GM21825 (cell line): ENCODE data around the gene OR6C76.
"Not testable (repeated sequence)": the region's sequence is repeated elsewhere in the genome, so short reads cannot be mapped to it uniquely, and the experiment has no call there.

Source experiments
- ATAC-seq: cut with Tn5 transposase; IDR thresholded peaks from one replicate; pipeline ENCODE4 v1.9.1; 2021; ENCODE audit warnings: mild to moderate bottlenecking, moderate library complexity; ENCODE audit not compliant: unreplicated experiment

The OR6C76 gene

DNA sequence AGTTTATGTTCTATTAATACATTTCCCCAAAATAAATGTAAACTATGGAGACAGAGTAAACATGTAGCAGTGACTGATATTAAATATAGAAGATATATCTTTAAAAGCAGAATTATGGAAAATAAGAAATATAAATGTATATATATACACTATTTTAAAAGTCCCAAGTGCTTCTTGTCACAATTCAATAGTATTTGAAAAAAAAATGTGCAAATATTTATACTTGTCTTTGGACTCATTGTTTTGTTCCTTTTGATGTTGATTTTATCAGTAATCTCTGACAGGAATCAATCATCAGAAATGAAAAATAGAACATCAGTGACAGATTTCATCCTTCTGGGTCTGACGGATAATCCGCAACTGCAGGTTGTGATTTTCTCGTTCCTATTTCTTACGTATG is at the start of gene OR6C76:
TSS of gene OR6C76 (plus strand) at position 301 of the 400 bp plus-strand sequence. CDS start at position 301, 0 bp downstream.
- ATAC-seq: no peak

DNA sequence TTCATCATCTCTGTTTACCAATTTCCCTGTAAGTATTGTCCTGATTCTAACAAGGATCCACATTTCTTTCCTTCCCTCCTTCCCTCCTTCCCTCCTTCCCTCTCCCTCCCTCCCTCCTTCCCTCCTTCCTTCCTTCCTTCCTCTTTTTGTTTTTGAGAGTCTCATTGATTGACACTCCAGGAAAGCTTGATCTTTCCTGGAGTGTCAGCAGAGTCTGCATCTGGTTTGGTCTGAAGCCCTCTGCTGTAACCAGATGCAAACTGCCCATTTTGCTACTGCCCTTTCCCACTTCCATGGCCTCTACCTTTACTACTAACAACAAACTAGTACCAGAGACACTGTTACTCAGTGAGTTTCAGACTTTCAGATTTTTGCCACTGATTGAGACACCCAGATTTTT is 40.2 kb upstream of the OR6C76 start:
- no peak for ATAC-seq

DNA sequence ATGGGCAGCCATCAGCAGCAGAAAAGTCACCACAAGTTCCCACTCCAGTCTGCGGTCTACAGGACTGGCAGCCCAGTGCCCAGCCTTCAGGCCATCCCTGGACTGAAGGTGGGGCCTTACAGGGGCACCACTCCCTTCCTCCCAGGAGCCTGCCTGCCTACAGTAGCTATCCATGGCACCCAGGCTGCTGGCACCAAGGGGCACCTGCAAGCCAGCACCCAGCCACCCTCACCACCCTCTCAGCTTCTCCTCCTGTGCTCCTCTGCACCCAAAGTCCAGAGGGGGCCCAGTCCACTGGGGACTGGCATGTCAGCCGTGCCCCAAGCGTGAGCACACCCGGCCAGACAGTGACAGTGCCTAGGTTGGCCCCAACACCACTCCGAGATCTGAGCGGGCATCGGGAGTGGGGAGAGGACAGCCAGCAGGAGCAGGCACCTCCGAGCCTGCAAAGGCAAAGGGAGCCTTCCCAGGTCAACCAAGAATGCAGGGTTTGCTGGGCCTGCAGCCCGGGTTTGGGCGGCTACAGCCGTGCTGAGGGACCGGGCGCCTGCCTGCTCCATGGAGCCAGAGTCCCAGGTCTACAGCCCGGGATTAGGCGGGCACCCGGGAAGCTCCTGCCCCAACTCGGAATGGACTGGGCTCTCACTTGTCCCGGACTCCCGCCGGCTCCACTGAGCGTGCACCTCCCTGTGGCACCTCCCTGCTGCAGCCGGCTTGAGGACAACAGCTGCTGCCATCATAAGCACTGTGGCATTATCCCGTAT is 33.8 kb upstream of the OR6C76 start:
- no peak for ATAC-seq

DNA sequence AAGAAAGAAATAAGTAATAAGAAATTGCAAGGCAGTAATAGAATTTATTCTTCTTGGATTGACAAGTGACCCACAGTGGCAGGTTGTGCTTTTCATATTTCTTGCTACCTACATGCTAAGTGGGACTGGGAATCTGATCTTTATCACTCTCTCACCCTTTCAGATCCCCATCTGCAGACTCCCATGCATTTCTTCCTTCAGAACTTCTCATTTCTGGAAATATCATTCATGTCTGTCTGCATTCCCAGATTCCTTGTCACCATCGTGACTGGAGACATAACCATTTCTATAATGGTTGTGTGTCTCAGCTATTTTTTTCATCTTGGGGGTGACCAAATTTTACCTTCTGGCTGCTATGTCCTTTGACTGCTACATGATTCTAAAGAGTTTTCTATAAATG is 29.7 kb upstream of the OR6C76 start:
- no peak for ATAC-seq

DNA sequence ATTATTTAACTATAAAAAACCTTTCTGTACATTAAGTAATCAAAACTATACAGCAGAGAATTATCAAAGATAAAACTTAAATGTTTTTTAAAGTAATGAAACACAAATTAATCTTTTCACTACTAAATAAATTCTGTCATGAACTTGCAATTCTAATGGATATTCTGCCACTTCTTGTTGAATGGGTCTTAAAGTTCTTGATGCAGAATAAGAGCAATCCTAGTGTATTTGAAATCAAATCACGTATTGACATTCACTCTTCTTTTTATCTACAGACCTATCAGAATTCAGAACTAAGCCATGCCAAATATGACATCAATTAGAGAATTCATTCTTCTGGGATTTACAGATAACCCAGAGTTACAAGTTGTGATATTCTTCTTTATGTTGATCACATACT is 25.8 kb upstream of the OR6C76 start, which contains the start of gene OR6C65:
TSS of gene OR6C65 (plus strand) at position 301 of the 400 bp plus-strand sequence. CDS start at position 301, 0 bp downstream.
- ATAC-seq: no peak

DNA sequence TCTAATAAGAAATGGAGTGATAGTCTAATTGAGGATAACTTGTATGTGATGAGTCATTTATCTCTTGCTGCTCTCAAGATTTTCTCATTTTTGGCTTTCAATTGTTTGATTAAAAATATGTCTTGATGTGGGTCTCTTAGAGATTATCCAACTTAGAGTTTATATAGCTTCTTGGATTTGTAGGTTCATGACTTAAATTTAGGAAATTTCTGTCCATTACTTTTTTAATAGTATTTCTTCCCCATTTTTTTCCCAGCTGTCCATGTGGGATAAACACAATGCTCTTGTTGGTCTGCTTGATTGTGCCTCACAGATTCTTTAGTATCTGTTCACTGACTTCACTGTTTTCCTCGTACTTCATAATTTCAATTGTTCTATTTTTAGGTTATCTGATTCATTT is 18.2 kb upstream of the OR6C76 start:
- no peak for ATAC-seq

DNA sequence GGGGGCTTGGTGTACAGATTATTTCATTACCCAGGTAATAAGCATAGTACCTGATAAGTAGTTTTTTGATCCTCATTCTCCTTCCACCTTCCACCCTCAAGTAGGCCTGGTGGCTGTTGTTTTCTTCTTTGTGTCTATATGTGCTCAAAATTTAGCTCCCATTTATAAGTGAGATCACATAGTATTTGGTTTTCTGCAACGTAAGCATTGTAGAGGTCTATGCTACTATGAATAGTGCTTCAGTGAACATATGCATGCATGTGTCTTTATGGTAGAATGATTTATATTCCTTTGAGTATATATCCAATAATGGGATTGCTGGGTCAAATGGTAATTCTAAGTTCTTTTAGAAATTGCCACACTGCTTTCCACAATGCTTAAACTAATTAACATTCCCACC is 16.9 kb upstream of the OR6C76 start:
- ATAC-seq: not testable (repeated sequence)

DNA sequence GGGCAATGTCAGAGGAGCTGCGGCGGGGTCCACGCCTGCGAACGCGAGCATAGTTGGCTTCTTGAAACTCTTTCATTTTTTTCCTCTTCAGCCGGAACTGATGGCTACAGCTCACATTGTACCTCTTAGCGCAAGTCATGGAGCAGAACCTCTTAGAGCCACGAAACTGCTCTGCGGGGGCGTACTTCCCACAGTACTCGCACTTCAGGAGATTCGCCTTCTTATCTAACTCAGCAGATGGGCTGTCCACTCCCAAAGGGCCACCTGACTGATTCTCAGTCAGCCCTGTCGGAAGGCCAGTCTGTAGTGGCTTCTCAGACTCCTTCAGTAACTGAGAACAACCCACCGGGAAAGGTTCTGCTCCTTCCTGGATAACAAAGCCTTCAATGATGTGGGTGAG is 13.9 kb upstream of the OR6C76 start:
- ATAC-seq: not testable (repeated sequence)

DNA sequence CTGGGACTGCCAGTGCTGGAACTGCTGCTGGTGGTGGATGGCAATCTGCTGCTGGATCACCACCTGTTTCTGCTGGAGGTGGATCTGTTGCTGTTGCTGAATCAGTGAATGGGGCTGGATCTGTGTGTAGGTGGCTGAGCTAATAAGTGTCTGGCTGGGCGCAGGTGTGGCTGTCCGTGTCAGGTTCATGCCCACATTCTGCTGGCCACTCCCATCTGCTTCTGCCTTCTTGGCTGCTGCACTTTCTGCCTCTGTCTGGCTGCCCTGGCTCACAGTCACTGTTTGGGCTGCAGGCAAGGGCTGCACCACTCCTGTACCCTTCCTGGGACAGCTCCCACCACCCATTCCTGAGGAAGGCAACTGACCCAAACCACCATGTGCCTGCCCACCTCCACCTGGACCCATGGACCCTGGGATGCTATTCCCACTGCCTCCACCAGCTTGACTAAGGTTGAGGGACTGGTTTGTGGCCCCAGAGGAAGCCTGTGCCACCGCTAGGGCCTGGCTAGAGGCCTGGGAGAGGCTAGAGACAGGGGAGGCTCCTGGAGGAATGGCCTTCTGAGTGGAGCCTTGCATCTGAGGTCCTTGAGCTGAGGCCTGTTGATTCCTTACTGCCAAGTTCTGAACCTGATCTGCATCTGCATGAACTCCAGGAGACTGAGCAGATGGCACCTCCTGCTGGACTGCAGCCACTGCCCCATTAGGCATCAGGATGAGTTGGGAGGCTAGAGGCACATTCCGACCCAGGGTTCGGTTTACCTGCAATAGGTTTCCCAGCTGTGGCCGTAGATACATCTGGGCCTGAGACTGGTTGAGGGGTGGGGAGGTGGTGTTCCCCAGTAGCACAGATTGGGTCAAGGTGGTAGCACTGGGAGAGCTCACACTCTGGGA is 12.3 kb upstream of the OR6C76 start:
- ATAC-seq: not testable (repeated sequence)

DNA sequence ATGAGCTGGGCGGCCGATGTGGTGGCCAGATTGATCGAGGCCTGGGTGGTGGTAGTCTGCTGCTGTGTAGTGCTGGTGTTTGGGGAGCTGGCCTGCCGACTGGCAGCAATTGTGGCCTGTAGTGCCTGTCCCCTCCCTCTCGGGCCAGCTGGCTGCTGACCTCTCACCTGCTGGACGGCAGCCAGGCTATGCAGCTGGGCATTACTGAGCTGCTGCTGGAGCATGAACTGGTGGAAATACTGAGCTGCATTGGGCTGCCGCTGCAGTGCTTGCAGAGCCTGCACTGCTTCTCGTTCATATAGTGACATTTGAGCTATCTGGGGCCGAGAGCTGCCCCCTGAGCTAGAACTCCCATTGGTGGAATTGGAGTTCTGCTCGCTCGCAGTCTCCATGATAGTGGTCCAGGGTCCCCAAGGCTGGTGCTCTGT is 11.6 kb upstream of the OR6C76 start:
- not testable (repeated sequence) for ATAC-seq

DNA sequence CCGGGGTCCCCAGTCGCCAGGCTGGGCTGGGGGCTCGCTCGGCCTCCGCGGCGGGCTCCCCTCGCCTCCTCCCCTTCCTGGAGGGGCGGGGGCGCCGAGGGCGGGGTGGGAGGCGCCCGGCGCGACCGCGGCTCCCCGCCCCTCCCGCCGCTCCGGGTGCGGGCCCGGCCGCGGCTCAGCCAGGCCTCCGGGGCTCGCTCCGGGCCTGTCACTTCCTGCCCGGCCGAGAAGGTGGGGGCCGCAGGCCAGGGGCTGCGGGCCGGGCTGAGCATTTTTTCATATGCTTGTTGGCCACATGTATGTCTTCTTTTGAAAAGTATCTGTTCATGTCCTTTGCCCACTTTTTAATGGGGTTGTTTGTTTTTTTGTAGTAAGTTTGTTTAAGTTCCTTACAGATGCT is 11.2 kb upstream of the OR6C76 start:
- ATAC-seq: not testable (repeated sequence)

DNA sequence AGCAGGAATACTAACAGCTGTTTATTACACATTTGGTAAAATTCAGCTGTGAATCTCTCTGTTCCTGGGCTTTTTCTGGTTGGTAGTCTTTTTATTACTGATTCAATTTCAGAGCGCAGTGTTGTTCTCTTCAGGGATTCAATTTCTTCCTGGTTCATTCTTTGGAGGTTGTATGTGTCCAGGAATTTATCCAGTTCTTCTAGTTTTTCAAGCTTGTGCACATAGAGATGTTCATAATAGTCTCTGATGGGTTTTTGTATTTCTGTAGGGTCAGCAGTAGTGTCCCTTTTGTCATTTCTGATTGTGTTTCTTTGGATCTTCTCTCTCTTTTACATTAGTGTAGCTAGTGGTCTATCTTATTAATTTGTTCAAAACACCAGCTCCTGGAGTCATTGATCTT is 9.1 kb upstream of the OR6C76 start:
- no peak for ATAC-seq

DNA sequence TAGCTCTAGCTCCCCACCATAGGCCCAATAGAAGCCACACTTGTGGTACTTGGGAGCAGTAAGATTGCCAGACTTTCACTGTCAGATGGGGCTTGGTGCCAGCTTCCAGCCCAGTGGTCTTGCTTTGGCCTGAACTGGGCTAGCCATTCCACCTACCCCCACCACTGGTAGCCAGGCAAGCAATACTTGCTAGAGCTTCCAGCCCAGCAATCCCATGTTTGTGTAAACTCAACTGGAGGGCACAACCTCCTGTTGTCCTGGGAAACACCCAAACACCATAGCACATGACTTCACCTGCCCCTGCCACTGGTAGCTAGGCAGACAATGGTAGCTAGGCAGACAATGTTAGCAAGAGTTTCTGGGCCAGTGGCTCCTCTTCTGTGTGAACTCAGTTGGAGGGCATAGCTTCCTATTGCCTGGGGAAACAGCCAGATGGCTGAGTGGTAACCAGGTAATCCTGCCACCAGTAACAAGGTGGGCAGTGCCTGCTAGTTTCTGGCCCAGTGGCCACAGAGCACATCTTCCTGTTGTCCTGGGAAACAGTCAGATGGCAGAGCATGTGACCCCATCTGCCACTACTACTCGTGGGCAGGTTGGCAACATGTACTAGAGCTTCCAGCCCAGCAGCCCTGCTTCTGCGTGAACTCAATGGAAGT is 5.6 kb upstream of the OR6C76 start:
- ATAC-seq: no peak

DNA sequence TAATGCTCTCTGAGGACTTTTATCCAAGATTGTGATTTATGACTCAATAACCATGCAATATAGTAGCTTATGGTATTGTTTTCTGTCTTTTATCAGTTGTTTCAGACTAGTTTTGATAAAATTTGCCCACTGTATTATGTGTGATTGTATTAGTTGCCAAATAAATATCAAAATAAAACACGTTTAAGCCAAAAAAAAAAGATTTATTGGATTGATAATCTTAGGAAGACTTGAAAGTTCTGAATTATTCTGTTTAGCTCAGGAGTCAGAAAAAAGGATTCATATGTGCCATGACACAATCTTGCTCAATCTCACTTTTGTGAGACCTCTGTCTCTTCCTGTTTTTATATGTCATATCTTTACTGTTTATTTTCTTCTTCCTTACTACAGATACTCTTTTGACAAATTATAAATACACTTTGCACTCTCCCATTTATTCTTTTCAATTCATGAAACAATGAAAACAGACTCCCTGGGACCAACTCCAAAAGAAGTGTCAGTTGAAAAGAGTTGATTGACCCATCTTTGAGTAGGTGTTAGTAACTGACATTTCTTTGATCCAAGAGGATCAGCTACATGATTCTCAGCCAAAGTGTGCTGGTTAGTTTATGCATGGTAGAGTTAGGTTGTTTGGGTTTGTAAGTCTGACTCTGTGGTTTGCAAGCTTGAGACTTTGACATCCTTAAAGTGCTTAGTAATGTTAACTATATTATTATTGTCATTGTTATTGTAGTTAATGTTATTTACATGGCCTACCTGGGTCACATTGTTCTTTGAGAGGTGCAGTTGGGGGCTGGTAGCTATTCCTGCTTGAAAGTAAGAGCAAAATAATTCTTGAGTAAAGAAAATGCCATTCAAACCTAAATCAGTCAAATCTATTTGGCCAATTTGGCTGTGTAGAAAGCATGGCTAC is 2.5 kb downstream of the OR6C76 start:
- ATAC-seq: no peak

DNA sequence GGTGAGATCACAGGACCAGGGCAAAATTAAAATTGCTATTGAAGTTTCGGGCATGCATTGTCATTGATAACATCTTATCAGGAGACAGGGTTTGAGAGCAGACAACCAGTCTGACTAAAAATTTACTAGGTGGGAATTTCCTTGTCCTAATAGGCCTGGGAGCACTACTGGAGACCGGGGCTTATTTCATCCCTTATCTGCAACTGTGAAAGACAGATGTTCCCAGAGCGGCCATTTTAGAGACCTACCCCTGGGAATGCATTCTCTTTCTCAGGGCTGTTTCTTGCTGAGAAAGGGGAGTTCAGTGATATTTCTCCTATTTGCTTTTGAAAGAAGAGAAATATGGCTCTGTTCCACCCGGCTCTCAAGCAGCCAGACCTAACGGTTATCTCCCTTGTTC is 15.2 kb downstream of the OR6C76 start:
- not testable (repeated sequence) for ATAC-seq

DNA sequence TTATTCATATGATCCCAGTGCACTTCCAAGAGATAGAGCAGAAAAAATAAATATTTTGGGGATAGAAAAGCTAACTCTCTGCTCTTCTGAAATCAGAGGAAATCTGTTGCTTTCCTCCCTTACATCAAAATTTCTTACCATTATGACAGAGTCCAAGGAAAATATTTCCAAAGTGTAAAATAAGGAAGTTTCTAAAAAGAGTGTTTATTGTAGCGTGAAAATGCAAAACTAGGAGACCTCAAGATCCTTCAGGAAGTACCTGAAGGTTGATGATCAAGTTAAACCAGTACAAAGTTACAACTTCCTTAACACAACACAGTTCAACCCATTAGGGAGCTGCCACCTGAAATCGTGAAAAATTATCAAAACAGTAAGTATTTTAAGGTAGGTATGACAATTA is 17.7 kb downstream of the OR6C76 start, which contains the start of gene OR6C2:
TSS of gene OR6C2 (plus strand) at position 301 of the 400 bp plus-strand sequence. CDS start 8,138 bp downstream, outside the sequence.
- ATAC-seq: no peak

DNA sequence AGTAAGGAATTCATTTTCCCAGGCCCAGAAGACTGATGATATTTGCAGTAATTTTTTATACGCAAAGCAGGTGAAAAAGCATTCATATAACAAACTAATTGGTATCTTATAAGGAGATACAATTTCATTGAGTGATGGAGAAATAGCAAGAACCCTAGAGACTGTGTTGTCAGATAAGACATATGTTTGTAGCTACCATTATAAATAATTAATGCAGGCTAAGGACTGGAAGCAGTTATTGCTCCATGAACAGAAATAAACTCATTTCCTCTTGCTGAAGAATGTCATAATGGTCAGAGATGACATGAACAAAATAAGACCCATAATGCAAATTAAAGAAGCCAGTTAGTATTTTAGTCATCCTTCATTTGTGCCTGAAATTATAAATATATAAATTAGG is 19.3 kb downstream of the OR6C76 start:
- no peak for ATAC-seq

DNA sequence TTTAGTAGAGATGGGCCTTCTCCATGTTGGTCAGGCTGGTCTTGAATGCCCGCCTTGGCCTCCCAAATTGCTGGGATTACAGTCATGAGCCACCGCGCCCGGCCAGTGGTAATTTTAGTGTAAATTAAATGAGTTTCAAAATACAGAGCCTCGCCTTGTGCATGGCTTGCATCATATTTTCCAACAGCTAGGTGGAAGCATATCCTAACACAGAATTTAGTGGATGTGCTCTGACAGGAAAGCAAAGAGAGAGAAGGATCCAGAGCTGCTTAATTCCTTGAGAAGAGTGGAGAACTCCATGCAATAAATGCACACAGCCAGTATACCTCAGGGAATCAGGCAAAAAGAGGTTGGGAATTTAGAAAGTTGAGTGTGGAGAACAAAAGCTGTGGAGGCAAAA is 20.3 kb downstream of the OR6C76 start:
- ATAC-seq: no peak

DNA sequence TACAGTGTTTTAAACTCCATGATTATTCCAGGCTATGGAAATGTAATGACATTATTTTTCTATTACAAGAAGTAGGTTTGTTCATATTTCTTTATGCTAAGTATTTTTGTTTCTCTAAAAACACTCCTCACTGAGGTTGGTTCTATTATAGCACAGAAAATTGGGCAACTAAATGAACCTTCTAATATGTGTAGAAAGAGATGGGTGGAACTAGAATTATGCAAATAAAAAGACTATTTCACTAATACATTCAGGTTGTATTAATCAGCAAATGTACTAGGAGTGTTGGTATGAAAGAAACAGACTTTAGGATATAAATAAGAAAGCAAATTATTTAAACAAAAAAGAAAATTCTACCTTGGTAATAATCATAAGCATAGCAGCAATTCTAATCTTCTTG is 22.8 kb downstream of the OR6C76 start:
- ATAC-seq: no peak

DNA sequence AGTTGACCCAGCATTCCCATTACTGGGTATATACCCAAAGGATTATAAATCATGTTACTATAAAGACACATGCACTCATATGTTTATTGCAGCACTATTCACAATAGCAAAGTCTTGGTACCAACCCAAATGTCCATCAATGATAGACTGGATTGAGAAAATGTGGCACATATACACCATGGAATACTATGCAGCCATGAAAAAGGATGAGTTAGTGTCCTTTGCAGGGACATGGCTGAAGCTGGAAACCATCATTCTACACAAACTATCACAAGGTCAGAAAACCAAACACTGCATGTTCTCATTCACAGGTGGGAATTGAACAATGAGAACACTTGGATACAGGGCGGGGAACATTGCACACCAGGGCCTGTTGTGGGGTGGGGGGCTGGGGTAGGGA is 38.9 kb downstream of the OR6C76 start:
- not testable (repeated sequence) for ATAC-seq
